Tibial artery (tissue), 4 donors: ENCODE measurements around the gene ZBTB8B.

ENCODE experiments used
- DNase-seq, 2 donors: peaks; one replicate each; pipeline ENCODE4 v3.0.0-alpha.2; 2019
- H3K27ac ChIP-seq, 2 donors: fragments of 200-600 bp; sonication (generic) in 1 of 2; 1 replicate in 1 of 2; 2 replicates in 1 of 2; pipeline ENCODE4 v1.5.1; 2018 to 2019; ENCODE audit warnings: mild to moderate bottlenecking in 1 of 2
- H3K27me3 ChIP-seq, 2 donors: fragments of 200-600 bp; sonication (generic) in 1 of 2; one replicate each; pipeline versions ENCODE4 v1.5.1 to v1.6.0; 2016 to 2019
- H3K36me3 ChIP-seq, 3 donors: fragments of 200-600 bp; sonication (generic) in 2 of 3; one replicate each; pipeline ENCODE4 v1.5.1; 2016 to 2019; ENCODE audit warnings: mild to moderate bottlenecking in 2 of 3
- H3K4me1 ChIP-seq, 4 donors: fragments of 200-600 bp; sonication (generic) in 2 of 4; 1 replicate in 3 of 4; 2 replicates in 1 of 4; pipeline ENCODE4 v1.5.1; 2016 to 2019
- H3K4me3 ChIP-seq, 2 donors: fragments of 200-600 bp; sonication (generic) in 1 of 2; 1 replicate in 1 of 2; 2 replicates in 1 of 2; pipeline ENCODE4 v1.5.1; 2018 to 2019; ENCODE audit warnings: mild to moderate bottlenecking in 2 of 2
- H3K9me3 ChIP-seq, 3 donors: fragments of 200-600 bp; sonication (generic) in 1 of 3; one replicate each; pipeline ENCODE4 v1.5.1; 2016 to 2019
- CTCF ChIP-seq, 2 experiments: fragments of 200-600 bp in 1 of 2; fragments of 450-650 bp in 1 of 2; IDR thresholded peaks; one replicate each; pipeline ENCODE4 v1.5.1; 2017 to 2019; ENCODE audit warnings: antibody characterized with exemption in 2 of 2, mild to moderate bottlenecking in 1 of 2, moderate library complexity in 1 of 2
- intact Hi-C: fragments of 100-400 bp; cut with DNase I; formaldehyde crosslinking; loops from one replicate; pipeline ENCODE4 v1.15.0; 2023; ENCODE audit warnings: low total_unique reads

The ZBTB8B gene

GRCh38 chr1:32496127-32496526 is 31.3 kb downstream of the ZBTB8B start:
- H3K4me3 ChIP-seq: peak overlapping the region in 1 of 2 donors; percentile 1

GRCh38 chr1:32498751-32499150 is 33.9 kb downstream of the ZBTB8B start:
- no peak overlapping the region for H3K4me3 ChIP-seq
- DNase-seq: peak in 1 of 2 donors; percentile 43
- H3K36me3 ChIP-seq: no peaks in the 10 kb centered on the region
- TF ChIP-seq CTCF (IDR thresholded peaks at IDR 0.05): no peak
- H3K27ac ChIP-seq: no peak overlapping the region
- peaks cover 0 to 17% (median 6%) of the 10 kb centered on the region in 4 donors for H3K4me1 ChIP-seq
- no peaks in the 10 kb centered on the region for H3K9me3 ChIP-seq
- intact Hi-C loops: no loop called here
- H3K27me3 ChIP-seq: no peaks in the 10 kb centered on the region

More at GRCh38 chr1:32496127-32496526, 31.3 kb downstream of the ZBTB8B start:
- intact Hi-C loops: no loop called here
- Histone ChIP-seq H3K4me1 (peaks cover 0 to 11% (median 1%) of the 10 kb centered on the region in 4 donors), H3K27me3 (peaks cover 0 to 4% of the 10 kb centered on the region in 2 donors), H3K27ac (peak overlapping the region in 1 of 2 donors; percentile 7), H3K9me3 (no peaks in the 10 kb centered on the region), H3K36me3 (no peaks in the 10 kb centered on the region)
- DNase-seq: no peak
- no peak for TF ChIP-seq CTCF (IDR thresholded peaks at IDR 0.05)

GRCh38 chr1:32500387-32501209 is 35.7 kb downstream of the ZBTB8B start:
- Histone ChIP-seq H3K27ac (peak overlapping the region; percentile 92 to 95), H3K27me3 (no peaks in the 10 kb centered on the region)
- peak in 1 of 2 experiments; percentile 61 for TF ChIP-seq CTCF (IDR thresholded peaks at IDR 0.05)

GRCh38 chr1:32501865-32502264 is 37.0 kb downstream of the ZBTB8B start:
- peak overlapping the region; percentile 92 to 95 for H3K27ac ChIP-seq
- peak; percentile 68 to 72 for DNase-seq
- no peak for TF ChIP-seq CTCF (IDR thresholded peaks at IDR 0.05)
- no peaks in the 10 kb centered on the region for H3K36me3 ChIP-seq
- no peak overlapping the region for H3K4me3 ChIP-seq
- H3K27me3 ChIP-seq: no peaks in the 10 kb centered on the region
- intact Hi-C loops: no loop called here
- H3K9me3 ChIP-seq: no peaks in the 10 kb centered on the region
- H3K4me1 ChIP-seq: peaks cover 0 to 11% (median 3%) of the 10 kb centered on the region in 4 donors

More at GRCh38 chr1:32500387-32501209, 35.7 kb downstream of the ZBTB8B start:
- DNase-seq: peak; percentile 69 to 87
- H3K4me3 ChIP-seq: peak overlapping the region; percentile 83
- H3K9me3 ChIP-seq: no peaks in the 10 kb centered on the region
- H3K4me1 ChIP-seq: peaks cover 0 to 15% (median 6%) of the 10 kb centered on the region in 4 donors
- no peaks in the 10 kb centered on the region for H3K36me3 ChIP-seq
- intact Hi-C loops: no loop called here

GRCh38 chr1:32503153-32503552 is 38.3 kb downstream of the ZBTB8B start:
- no peak overlapping the region for H3K4me3 ChIP-seq
- H3K36me3 ChIP-seq: no peaks in the 10 kb centered on the region
- no peak overlapping the region for H3K27ac ChIP-seq
- no peak for TF ChIP-seq CTCF (IDR thresholded peaks at IDR 0.05)
- H3K4me1 ChIP-seq: peaks cover 0 to 11% (median 3%) of the 10 kb centered on the region in 4 donors
- no peak for DNase-seq
- H3K9me3 ChIP-seq: no peaks in the 10 kb centered on the region
- no peaks in the 10 kb centered on the region for H3K27me3 ChIP-seq
- intact Hi-C loops: no loop called here
